Measurements from ENCODE around the gene NAV3.

DNA sequence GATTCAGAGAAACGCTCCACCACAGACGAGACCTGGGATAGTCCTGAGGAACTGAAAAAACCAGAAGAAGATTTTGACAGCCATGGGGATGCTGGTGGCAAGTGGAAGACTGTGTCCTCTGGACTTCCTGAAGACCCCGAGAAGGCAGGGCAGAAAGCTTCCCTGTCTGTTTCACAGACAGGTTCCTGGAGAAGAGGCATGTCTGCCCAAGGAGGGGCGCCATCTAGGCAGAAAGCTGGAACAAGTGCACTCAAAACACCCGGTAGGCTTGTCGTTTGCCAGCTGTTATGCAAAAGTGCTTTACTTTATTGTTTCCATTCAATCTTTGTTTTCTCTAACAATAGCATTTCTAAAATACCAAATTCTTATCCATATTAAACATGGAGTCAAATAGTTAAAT, 287.3 kb downstream of the NAV3 start:
- no peak for TF ChIP-seq POLR2A (IDR thresholded peaks at IDR 0.05; ENCODE audit: low read depth, low read length)
- TF ChIP-seq POLR2AphosphoS5 (IDR thresholded peaks at IDR 0.05; ENCODE audit: low read depth, low read length), result no peak
